IMR-90 (cell line): ENCODE data around the gene TBXAS1.

Experiments
- CEBPB ChIP-seq: IDR thresholded peaks from 2 replicates; pipeline ENCODE4 v1.6.1; 2012; ENCODE audit warnings: low read depth, low read length, improper control_type of control experiment
- CHD1 ChIP-seq: IDR thresholded peaks from 2 replicates; pipeline ENCODE4 v1.6.1; 2012; ENCODE audit warnings: low read depth, low read length, improper control_type of control experiment
- MAFK ChIP-seq: IDR thresholded peaks from 2 replicates; pipeline ENCODE4 v1.6.1; 2012; ENCODE audit warnings: low read depth, low read length, improper control_type of control experiment
- MAZ ChIP-seq: IDR thresholded peaks from 2 replicates; pipeline ENCODE4 v1.6.1; 2012; ENCODE audit warnings: low read depth, mild to moderate bottlenecking, low read length, improper control_type of control experiment, moderate library complexity, borderline replicate concordance
- MXI1 ChIP-seq: IDR thresholded peaks from 2 replicates; pipeline ENCODE4 v1.6.1; 2012; ENCODE audit warnings: low read depth, mild to moderate bottlenecking, low read length, moderate library complexity, borderline replicate concordance
- POLR2A ChIP-seq: IDR thresholded peaks from 2 replicates; pipeline ENCODE4 v1.6.1; 2012; ENCODE audit warnings: mild to moderate bottlenecking, low read depth, low read length
- RAD21 ChIP-seq: IDR thresholded peaks from 2 replicates; pipeline ENCODE4 v1.6.1; 2012; ENCODE audit warnings: low read length, improper control_type of control experiment
- RCOR1 ChIP-seq: IDR thresholded peaks from 2 replicates; pipeline ENCODE4 v1.6.1; 2012; ENCODE audit warnings: mild to moderate bottlenecking, low read length, improper control_type of control experiment; ENCODE audit not compliant: insufficient replicate concordance
- RFX5 ChIP-seq: IDR thresholded peaks from 2 replicates; pipeline ENCODE4 v1.8.0; 2012; ENCODE audit warnings: low read depth, mild to moderate bottlenecking, low read length, moderate library complexity
- SMC3 ChIP-seq: fragments of 150-350 bp; IDR thresholded peaks from 2 replicates; pipeline ENCODE4 v1.6.1; 2016; ENCODE audit warnings: low read depth, mild to moderate bottlenecking, antibody characterized with exemption, low read length, moderate library complexity
- TF ChIP-seq, protein P1 (sequence below): conservative IDR thresholded peaks from 2 replicates; pipeline ENCODE4 v1.5.1; 2012; ENCODE audit warnings: mild to moderate bottlenecking, low read depth, low read length, improper control_type of control experiment
- TF ChIP-seq, protein P2 (sequence below): fragments of 150-350 bp; IDR thresholded peaks from 2 replicates; pipeline ENCODE4 v1.6.1; 2016; ENCODE audit warnings: low read depth, mild to moderate bottlenecking, low read length, moderate library complexity, borderline replicate concordance
- TF ChIP-seq, protein P3 (sequence below): fragments of 150-350 bp; IDR thresholded peaks from 2 replicates; pipeline ENCODE4 v1.6.1; 2017; ENCODE audit warnings: mild to moderate bottlenecking, antibody characterized with exemption, low read length, low read depth

DNA sequence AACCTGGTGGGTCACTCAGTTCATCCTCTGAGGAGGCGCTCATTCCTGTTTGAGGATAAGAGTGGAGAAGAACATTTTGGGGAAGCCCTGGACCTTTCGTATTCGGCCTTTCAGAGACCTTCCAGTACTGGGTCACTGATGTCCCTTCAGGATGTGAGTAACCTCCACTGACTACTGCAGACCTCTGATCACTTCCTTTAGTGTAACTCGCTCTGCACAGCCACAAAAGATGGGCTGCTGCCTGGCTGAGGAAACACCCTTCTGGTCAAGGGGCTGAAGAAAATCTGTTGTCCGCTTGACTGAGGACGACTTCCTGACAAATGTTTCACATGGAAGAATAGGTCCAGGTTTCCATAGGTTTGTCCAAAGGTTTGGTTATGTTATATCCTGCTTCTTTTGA lies 15.9 kb upstream of the TBXAS1 start:
- TF ChIP-seq, protein P1, sequence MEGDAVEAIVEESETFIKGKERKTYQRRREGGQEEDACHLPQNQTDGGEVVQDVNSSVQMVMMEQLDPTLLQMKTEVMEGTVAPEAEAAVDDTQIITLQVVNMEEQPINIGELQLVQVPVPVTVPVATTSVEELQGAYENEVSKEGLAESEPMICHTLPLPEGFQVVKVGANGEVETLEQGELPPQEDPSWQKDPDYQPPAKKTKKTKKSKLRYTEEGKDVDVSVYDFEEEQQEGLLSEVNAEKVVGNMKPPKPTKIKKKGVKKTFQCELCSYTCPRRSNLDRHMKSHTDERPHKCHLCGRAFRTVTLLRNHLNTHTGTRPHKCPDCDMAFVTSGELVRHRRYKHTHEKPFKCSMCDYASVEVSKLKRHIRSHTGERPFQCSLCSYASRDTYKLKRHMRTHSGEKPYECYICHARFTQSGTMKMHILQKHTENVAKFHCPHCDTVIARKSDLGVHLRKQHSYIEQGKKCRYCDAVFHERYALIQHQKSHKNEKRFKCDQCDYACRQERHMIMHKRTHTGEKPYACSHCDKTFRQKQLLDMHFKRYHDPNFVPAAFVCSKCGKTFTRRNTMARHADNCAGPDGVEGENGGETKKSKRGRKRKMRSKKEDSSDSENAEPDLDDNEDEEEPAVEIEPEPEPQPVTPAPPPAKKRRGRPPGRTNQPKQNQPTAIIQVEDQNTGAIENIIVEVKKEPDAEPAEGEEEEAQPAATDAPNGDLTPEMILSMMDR, result no peak
- TF ChIP-seq POLR2A (no peak), RAD21 (no peak), CEBPB (no peak), RFX5 (no peak), MAFK (no peak), SMC3 (no peak), MXI1 (no peak), CHD1 (no peak), MAZ (no peak), RCOR1 (no peak)
- TF ChIP-seq, protein P2, sequence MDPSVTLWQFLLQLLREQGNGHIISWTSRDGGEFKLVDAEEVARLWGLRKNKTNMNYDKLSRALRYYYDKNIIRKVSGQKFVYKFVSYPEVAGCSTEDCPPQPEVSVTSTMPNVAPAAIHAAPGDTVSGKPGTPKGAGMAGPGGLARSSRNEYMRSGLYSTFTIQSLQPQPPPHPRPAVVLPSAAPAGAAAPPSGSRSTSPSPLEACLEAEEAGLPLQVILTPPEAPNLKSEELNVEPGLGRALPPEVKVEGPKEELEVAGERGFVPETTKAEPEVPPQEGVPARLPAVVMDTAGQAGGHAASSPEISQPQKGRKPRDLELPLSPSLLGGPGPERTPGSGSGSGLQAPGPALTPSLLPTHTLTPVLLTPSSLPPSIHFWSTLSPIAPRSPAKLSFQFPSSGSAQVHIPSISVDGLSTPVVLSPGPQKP, result no peak
- TF ChIP-seq, protein P3, sequence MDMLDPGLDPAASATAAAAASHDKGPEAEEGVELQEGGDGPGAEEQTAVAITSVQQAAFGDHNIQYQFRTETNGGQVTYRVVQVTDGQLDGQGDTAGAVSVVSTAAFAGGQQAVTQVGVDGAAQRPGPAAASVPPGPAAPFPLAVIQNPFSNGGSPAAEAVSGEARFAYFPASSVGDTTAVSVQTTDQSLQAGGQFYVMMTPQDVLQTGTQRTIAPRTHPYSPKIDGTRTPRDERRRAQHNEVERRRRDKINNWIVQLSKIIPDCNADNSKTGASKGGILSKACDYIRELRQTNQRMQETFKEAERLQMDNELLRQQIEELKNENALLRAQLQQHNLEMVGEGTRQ, result no peak
